ENCODE data around the gene CTNNB1.

Gene CTNNB1

DNA sequence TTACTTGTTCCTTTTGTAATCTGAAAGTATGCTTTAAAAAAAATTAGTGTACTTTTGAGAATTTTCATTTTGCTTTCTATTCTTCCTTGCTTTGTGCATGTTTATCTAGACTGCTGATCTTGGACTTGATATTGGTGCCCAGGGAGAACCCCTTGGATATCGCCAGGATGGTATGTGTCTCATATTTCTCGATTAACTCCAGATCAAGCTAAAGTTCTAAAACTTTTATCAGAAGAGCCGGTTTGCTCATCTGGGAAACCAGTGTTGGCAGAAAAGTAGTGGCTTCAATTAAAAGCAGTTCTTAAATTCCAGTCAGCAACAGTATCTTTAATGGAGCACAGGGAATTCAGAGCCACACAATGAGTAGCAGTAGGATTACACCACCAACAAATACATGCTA is 38.6 kb downstream of the CTNNB1 start:
- no peak overlapping the region for H3K4me3 ChIP-seq (ENCODE audit: control insufficient read depth, low read depth, low read length)
- no peak for DNase-seq (ENCODE audit: low read depth)
- TF ChIP-seq, protein P1, sequence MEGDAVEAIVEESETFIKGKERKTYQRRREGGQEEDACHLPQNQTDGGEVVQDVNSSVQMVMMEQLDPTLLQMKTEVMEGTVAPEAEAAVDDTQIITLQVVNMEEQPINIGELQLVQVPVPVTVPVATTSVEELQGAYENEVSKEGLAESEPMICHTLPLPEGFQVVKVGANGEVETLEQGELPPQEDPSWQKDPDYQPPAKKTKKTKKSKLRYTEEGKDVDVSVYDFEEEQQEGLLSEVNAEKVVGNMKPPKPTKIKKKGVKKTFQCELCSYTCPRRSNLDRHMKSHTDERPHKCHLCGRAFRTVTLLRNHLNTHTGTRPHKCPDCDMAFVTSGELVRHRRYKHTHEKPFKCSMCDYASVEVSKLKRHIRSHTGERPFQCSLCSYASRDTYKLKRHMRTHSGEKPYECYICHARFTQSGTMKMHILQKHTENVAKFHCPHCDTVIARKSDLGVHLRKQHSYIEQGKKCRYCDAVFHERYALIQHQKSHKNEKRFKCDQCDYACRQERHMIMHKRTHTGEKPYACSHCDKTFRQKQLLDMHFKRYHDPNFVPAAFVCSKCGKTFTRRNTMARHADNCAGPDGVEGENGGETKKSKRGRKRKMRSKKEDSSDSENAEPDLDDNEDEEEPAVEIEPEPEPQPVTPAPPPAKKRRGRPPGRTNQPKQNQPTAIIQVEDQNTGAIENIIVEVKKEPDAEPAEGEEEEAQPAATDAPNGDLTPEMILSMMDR (conservative IDR thresholded peaks at IDR 0.05; ENCODE audit: control insufficient read depth, insufficient read depth, low read depth, low read length) = no peak

- TF ChIP-seq, protein P1 (conservative IDR thresholded peaks at IDR 0.05; ENCODE audit: control insufficient read depth, insufficient read depth, low read depth, low read length) = no peak
- DNase-seq (ENCODE audit: low read depth) = peak; percentile 21
Measured at GRCh38 chr3:41239587-41239986, 40.3 kb downstream of the CTNNB1 start.

DNA sequence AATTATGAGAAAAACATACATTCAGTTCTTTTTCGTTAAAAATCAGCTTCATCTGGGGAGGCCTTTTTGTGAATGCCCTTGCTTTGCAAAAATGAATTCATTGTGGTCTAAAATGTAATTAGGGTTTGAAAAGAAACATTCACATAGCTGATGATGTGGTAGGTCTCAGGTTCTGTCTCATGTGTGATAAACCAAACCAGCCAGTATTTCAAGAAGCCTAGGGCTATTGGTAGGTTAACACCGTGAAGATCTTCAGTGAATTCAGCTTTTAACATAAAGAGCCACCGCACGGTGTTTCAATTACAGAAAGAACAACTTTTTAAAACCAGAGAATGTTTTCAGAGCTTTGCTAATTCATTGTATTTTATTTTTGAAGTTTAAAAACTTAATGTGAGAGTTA is 41.9 kb downstream of the CTNNB1 start:
- no peak overlapping the region for H3K4me3 ChIP-seq (ENCODE audit: control insufficient read depth, low read depth, low read length)
- no peak for DNase-seq (ENCODE audit: low read depth)
- TF ChIP-seq, protein P1 (conservative IDR thresholded peaks at IDR 0.05; ENCODE audit: control insufficient read depth, insufficient read depth, low read depth, low read length) = no peak

More at GRCh38 chr3:41239587-41239986, 40.3 kb downstream of the CTNNB1 start:
- H3K4me3 ChIP-seq (ENCODE audit: control insufficient read depth, low read depth, low read length) = no peak overlapping the region

GRCh38 chr3:41241800-41242571 is 42.7 kb downstream of the CTNNB1 start:
- H3K4me3 ChIP-seq (ENCODE audit: control insufficient read depth, low read depth, low read length) = no peak overlapping the region
- DNase-seq (ENCODE audit: low read depth) = no peak
- TF ChIP-seq, protein P1 (conservative IDR thresholded peaks at IDR 0.05; ENCODE audit: control insufficient read depth, insufficient read depth, low read depth, low read length) = no peak

- TF ChIP-seq, protein P1 (conservative IDR thresholded peaks at IDR 0.05; ENCODE audit: control insufficient read depth, insufficient read depth, low read depth, low read length) = no peak
- H3K4me3 ChIP-seq (ENCODE audit: control insufficient read depth, low read depth, low read length) = no peak overlapping the region
- DNase-seq (ENCODE audit: low read depth) = no peak
Measured at GRCh38 chr3:41243183-41243582, 43.9 kb downstream of the CTNNB1 start.

- DNase-seq (ENCODE audit: low read depth) = no peak
- TF ChIP-seq, protein P1 (conservative IDR thresholded peaks at IDR 0.05; ENCODE audit: control insufficient read depth, insufficient read depth, low read depth, low read length) = no peak
- no peak overlapping the region for H3K4me3 ChIP-seq (ENCODE audit: control insufficient read depth, low read depth, low read length)
Measured at GRCh38 chr3:41244620-41245336, 45.5 kb downstream of the CTNNB1 start.

All from fibroblast of mammary gland (primary cell).